Stomach smooth muscle (tissue), 2 donors: Measurements from ENCODE around the gene ZCCHC2.

Source experiments
- H3K27ac ChIP-seq: one replicate; pipeline ENCODE4 v1.7.0; 2013; ENCODE audit warnings: mild to moderate bottlenecking, low read length, inconsistent platforms
- H3K27me3 ChIP-seq, 2 donors: one replicate each; pipeline ENCODE4 v1.7.0; 2013; ENCODE audit warnings: low read length in 2 of 2; ENCODE audit not compliant: insufficient read depth in 2 of 2, control insufficient read depth in 1 of 2
- H3K36me3 ChIP-seq, 2 donors: one replicate each; pipeline ENCODE4 v1.7.0; 2013; ENCODE audit warnings: low read length in 2 of 2; ENCODE audit not compliant: control insufficient read depth in 2 of 2, insufficient read depth in 2 of 2
- H3K4me1 ChIP-seq: one replicate; pipeline ENCODE4 v1.7.0; 2013; ENCODE audit warnings: low read length; ENCODE audit not compliant: control insufficient read depth, insufficient read depth
- H3K4me3 ChIP-seq, 2 donors: one replicate each; pipeline ENCODE4 v1.7.0; 2013; ENCODE audit warnings: low read length in 2 of 2
- H3K9ac ChIP-seq, 2 donors: one replicate each; pipeline ENCODE4 v1.7.0; 2013; ENCODE audit warnings: low read length in 2 of 2, mild to moderate bottlenecking in 1 of 2
- H3K9me3 ChIP-seq, 2 donors: one replicate each; pipeline ENCODE4 v1.7.0; 2013; ENCODE audit warnings: low read length in 2 of 2; ENCODE audit not compliant: control insufficient read depth in 2 of 2
- donor health status: healthy.
- donor health status: Pancreatic carcinoma.

Gene ZCCHC2

DNA sequence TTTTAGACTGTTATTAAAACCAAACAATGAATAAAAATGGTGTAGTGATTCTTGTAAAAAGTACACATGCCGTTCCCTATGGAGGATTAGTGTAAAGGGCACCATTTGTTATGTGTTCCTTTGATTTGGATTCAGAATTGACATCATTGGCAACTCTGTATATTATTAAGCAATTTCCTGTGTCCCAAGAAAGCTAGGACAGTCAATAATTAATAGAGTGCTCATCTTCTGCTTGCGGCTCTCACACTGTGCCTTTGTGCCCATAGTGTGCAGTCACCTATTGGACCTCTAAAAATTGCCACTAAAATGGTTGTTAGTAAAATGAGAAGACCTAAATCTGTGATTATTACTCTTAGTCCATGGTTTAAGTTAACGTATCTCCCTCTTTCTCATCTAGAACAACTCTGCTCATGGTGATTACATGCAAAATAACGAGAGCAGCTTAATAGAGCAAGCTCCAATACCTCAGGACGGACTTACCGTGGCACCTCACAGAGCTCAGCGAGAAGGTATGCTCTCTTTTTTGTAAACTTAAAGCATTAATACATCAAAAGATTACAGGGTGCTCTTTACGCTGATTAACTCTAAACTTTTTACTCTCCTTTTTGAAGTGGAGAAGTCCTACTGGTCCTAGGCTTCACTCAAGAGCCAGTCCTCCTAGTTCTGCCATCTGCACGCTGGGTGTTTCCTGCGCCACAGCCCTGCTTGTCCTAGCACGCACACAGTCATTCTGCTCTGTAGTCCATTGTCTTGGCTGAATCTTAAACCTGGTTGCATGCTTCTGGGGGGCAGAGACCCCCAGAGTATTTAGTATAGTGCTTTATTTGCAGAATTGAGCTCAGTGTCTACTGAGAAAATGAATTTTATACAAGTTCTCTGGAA lies 16.7 kb downstream of the ZCCHC2 start:
- Histone ChIP-seq H3K9me3 (no peaks in the 10 kb centered on the region), H3K27me3 (no peaks in the 10 kb centered on the region), H3K36me3 (peaks cover 12 to 16% of the 10 kb centered on the region in 2 donors), H3K27ac (no peak overlapping the region), H3K4me3 (no peak overlapping the region), H3K4me1 (no peaks in the 10 kb centered on the region), H3K9ac (no peak overlapping the region)

DNA sequence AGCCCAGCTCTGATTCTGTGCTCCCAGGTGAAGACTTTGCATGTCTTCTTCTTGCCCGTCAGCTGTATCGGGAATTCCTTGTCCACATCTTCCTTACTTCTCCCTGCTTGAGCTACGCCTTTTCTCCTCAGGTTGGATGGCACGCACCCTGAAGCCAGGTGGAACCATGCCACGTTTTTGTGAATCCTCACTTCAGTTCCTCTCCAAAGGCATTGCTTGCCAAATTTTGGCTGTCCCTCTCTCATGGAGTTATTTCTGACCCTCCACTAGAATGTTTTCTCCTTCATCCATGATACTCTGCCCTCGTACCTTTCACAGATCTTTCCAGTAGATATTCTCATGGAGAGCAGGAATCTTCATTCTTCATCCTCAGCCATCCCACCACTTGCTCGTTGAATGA lies 20.2 kb downstream of the ZCCHC2 start:
- Histone ChIP-seq H3K9me3 (no peaks in the 10 kb centered on the region), H3K4me1 (no peaks in the 10 kb centered on the region), H3K27ac (no peak overlapping the region), H3K27me3 (no peaks in the 10 kb centered on the region), H3K4me3 (no peak overlapping the region), H3K36me3 (peaks cover 25 to 34% of the 10 kb centered on the region in 2 donors), H3K9ac (no peak overlapping the region)

DNA sequence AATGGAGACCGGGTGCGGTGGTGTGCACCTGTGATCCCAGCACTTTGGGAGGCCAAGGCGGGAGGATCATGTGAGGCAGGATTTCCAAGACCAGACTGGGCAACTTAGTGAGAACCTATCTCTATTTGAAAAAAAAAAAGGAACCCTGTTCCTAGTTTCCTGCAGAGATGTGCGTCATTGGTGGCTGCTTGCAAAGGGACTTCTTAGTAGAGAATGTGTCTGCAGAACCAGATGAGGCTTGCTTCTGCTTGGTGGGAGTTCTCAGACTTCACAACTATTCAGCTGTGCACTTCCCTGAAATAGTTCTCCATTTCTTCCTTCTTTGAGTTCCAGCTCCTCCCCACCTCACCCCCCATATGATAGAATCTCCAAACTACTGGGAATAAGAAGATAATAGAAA lies 22.3 kb downstream of the ZCCHC2 start:
- H3K36me3 ChIP-seq = peaks cover 25 to 34% of the 10 kb centered on the region in 2 donors
- no peak overlapping the region for H3K4me3 ChIP-seq
- no peak overlapping the region for H3K9ac ChIP-seq
- H3K4me1 ChIP-seq = no peaks in the 10 kb centered on the region
- no peaks in the 10 kb centered on the region for H3K9me3 ChIP-seq
- no peak overlapping the region for H3K27ac ChIP-seq
- no peaks in the 10 kb centered on the region for H3K27me3 ChIP-seq

DNA sequence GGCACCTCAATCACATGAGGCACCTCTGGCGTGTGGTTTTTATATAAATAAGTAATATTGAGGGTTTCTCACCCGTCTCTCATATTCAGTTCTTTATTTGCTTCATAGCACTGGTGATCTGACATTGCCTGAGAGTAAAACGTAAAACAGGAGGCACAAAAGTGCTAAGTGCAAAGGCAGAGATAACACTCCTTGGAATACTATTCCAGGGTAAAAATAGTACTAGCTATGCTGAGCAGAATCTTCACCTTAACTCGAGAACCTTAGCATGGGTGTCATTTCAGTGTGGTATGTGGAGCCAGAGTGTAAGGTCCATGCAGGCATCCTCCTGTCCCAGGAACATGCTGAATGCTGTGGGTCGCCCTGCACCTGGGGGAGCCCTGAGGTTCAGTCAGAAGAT lies 26.9 kb downstream of the ZCCHC2 start:
- Histone ChIP-seq H3K9ac (no peak overlapping the region), H3K36me3 (peaks cover 25 to 30% of the 10 kb centered on the region in 2 donors), H3K9me3 (no peaks in the 10 kb centered on the region), H3K27me3 (no peaks in the 10 kb centered on the region), H3K4me1 (no peaks in the 10 kb centered on the region), H3K27ac (no peak overlapping the region), H3K4me3 (no peak overlapping the region)

DNA sequence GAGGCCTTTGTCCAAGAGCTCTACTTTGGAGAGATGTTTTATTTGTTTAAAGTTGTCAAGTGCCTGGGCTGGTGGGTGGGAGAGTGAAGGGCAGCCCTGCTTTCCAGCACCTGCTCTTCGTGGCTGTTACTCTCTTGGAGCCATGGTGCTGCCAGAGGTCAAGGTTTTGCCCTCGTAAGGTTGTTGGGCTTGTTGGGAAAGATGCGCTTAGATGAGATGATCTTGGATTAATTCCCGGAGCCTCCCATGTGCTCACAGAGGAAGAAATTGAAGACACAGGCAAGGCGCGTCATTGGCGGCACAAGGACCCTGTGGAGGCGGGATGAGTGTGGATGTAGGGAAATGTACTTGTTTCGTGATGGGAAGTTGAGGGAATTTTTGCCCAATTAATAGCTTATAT lies 27.9 kb downstream of the ZCCHC2 start:
- H3K9ac ChIP-seq = no peak overlapping the region
- H3K27ac ChIP-seq = no peak overlapping the region
- no peaks in the 10 kb centered on the region for H3K4me1 ChIP-seq
- no peaks in the 10 kb centered on the region for H3K9me3 ChIP-seq
- H3K27me3 ChIP-seq = no peaks in the 10 kb centered on the region
- no peak overlapping the region for H3K4me3 ChIP-seq
- peaks cover 18 to 26% of the 10 kb centered on the region in 2 donors for H3K36me3 ChIP-seq

DNA sequence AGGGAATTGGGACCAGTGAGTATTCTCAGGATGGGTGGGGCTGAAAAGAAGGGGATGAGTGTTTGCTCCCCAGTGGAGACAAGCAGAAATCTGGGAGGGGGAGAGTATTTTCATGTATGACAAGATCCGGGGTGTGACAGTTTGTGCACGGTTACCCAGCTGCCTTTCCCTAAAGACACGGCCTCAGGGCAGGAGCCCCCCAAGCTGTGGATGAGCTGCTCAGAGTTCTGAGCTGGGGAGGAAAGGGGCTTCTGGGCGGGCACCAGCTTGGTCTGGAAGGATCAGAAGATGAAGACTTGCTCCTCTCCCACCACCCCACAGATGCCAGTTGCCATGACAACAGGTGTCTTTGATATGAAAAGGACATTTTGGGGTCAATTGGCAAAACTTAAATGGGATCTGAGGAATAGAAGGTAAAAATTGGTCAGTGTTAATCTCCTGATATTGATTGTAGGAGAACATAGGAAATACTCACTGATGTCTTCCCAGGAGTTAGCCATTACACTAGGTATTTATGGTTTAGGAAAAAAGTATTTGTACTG lies 29.2 kb downstream of the ZCCHC2 start:
- Histone ChIP-seq H3K9ac (no peak overlapping the region), H3K36me3 (peaks cover 21 to 27% of the 10 kb centered on the region in 2 donors), H3K27me3 (no peaks in the 10 kb centered on the region), H3K9me3 (no peaks in the 10 kb centered on the region), H3K4me1 (no peaks in the 10 kb centered on the region), H3K27ac (no peak overlapping the region), H3K4me3 (no peak overlapping the region)

DNA sequence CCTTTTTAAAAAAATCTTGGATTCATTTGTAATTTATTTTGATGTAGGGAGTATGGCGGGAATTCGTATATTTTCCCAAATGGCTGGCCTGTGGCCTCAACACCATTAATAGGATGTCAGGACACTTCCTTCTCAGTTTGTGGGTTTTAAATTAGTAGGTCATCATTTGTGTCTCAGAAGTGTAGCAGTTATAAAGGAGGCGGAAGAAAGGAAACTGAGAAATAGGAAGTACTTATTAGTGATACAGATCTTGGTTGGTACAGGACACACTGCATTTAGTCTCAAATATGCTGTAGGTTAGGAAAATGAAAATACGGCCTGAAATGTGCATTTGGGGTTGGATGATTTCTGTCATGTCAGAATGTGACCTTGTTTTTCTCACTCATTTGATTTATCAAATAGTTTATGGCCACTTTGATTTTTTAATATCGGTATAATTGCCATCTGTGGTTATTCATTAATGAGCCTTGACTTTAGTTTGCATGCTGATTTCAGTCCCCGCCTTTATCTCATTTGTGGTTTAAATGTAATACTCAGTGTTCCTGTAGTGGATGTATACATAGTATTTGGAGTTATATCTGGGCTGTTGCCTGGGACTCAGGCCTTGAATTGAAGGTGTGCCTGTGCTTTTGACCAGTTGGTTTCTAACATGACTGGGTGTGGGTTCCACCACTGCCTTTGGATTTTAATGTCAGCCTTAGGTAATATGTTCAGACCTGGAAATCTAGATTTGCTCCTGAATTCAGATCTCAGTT lies 31.4 kb downstream of the ZCCHC2 start:
- no peak overlapping the region for H3K4me3 ChIP-seq
- H3K27me3 ChIP-seq = no peaks in the 10 kb centered on the region
- H3K9me3 ChIP-seq = no peaks in the 10 kb centered on the region
- H3K27ac ChIP-seq = no peak overlapping the region
- peaks cover 26 to 31% of the 10 kb centered on the region in 2 donors for H3K36me3 ChIP-seq
- H3K4me1 ChIP-seq = no peaks in the 10 kb centered on the region
- H3K9ac ChIP-seq = no peak overlapping the region

DNA sequence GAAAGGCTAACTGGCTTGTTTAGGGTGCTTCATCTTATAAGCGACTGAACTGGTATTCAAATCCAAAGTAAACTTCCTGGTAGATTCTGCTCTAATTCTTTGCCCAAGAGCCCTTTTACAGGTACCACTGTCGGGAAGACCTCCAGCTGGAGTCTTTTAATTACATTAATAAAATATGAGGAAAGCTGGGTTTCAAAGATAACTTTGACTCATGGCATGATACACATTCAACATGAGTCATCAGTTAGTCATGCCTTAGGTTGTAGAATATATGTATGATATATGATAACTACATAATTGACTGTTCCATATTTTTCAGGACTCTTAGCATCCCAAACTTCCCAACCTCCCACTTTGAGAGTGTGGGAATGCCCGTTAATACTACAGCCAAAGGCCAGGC lies 32.3 kb downstream of the ZCCHC2 start:
- no peak overlapping the region for H3K9ac ChIP-seq
- H3K27ac ChIP-seq = no peak overlapping the region
- no peaks in the 10 kb centered on the region for H3K4me1 ChIP-seq
- H3K9me3 ChIP-seq = no peaks in the 10 kb centered on the region
- H3K4me3 ChIP-seq = no peak overlapping the region
- peaks cover 29 to 34% of the 10 kb centered on the region in 2 donors for H3K36me3 ChIP-seq
- no peaks in the 10 kb centered on the region for H3K27me3 ChIP-seq

DNA sequence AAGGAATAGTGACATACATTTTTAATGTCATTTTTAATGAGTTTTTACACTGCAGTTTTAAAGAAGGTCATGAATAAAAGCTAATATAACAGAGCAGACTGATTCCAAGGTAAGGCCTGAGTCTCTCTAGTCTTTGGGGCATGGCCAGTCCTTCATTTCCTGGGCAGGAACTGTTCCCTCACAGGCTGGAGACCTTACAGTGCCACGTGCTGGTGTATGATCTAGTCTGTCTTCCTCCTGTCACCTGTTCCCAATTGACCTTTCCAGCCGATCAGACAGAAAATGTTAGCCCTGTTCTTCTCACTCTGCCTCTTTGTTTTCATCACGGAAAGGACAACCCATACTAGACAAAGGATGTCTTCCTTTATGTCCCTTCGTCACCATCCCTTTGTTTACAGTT lies 33.6 kb downstream of the ZCCHC2 start:
- H3K4me1 ChIP-seq = no peaks in the 10 kb centered on the region
- no peak overlapping the region for H3K9ac ChIP-seq
- H3K27me3 ChIP-seq = no peaks in the 10 kb centered on the region
- H3K9me3 ChIP-seq = no peaks in the 10 kb centered on the region
- no peak overlapping the region for H3K27ac ChIP-seq
- H3K36me3 ChIP-seq = peaks cover 20 to 37% of the 10 kb centered on the region in 2 donors
- H3K4me3 ChIP-seq = no peak overlapping the region

DNA sequence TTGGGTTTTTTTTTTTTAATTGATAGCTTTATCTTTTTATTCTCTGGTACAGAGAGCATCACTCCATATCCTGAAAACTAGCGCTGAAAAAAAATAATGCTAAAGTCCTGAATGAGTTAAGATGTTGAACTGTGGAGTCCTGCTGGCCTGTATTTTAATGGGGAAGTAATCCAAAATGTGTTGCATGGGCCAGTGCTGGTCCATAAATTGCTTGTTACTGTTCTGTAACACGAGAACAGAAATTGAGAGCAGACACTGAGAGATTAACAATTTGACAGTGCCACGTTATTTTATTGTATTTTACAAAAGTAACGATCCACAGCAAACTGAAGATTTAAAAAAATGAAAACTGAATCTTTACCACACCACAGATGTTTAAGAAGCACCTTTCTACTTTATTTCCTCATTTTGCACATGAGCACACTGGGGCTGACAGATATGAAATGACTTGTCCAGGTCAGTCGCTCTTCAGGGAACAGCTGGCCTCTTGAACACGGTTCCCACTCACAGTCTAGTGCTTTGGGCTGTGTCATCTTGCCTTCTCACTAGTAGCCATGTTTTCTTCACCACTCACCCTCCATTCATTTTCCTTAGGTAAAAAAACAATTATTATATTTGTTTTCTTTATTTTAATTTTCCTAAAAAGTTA lies 35.3 kb downstream of the ZCCHC2 start:
- Histone ChIP-seq H3K9ac (no peak overlapping the region), H3K9me3 (no peaks in the 10 kb centered on the region), H3K27ac (no peak overlapping the region), H3K27me3 (no peaks in the 10 kb centered on the region), H3K4me3 (no peak overlapping the region), H3K4me1 (no peaks in the 10 kb centered on the region), H3K36me3 (peaks cover 23 to 44% of the 10 kb centered on the region in 2 donors)
